Stimulated activated CD4-positive, alpha-beta T cell treated with anti-CD3 and anti-CD28 coated beads, TNF-alpha, amount 100 ng/mL, for 24 hours (primary cell): ENCODE measurements around the gene LARGE2.

Experiments
- DNase-seq, 3 experiments: peaks; one replicate each; pipeline ENCODE4 v3.0.0-alpha.2; 2020; ENCODE audit warnings: low read depth in 3 of 3

Gene LARGE2

GRCh38 chr11:45922425-45923082, at the start of gene LARGE2:
LARGE2 (plus strand) TSS chr11:45922656; CDS start chr11:45922883, 227 bp downstream.
- no peak for DNase-seq

GRCh38 chr11:45876401-45876800, 46.1 kb upstream of the LARGE2 start:
- no peak for DNase-seq

- no peak for DNase-seq
Observed at GRCh38 chr11:45877221-45877620, 45.2 kb upstream of the LARGE2 start.

GRCh38 chr11:45877845-45878244, 44.6 kb upstream of the LARGE2 start:
- no peak for DNase-seq

- DNase-seq = no peak
Observed at GRCh38 chr11:45879803-45880686, 42.4 kb upstream of the LARGE2 start.

GRCh38 chr11:45880772-45881570, 41.5 kb upstream of the LARGE2 start:
- DNase-seq = no peak

GRCh38 chr11:45881708-45882368, 40.6 kb upstream of the LARGE2 start:
- no peak for DNase-seq

- no peak for DNase-seq
Observed at GRCh38 chr11:45884596-45885185, 37.8 kb upstream of the LARGE2 start.

GRCh38 chr11:45885274-45885920, 37.1 kb upstream of the LARGE2 start, which contains the start of gene MAPK8IP1:
MAPK8IP1 (plus strand) TSS chr11:45885651; CDS start chr11:45885821, 170 bp downstream.
- DNase-seq = peak; percentile 10 to 35 (median 16)

GRCh38 chr11:45885921-45886721, 36.3 kb upstream of the LARGE2 start:
- DNase-seq = no peak

- no peak for DNase-seq
Observed at GRCh38 chr11:45886816-45887520, 35.5 kb upstream of the LARGE2 start.

GRCh38 chr11:45887587-45887986, 34.9 kb upstream of the LARGE2 start:
- DNase-seq = no peak

- DNase-seq = no peak
Observed at GRCh38 chr11:45889555-45889954, 32.9 kb upstream of the LARGE2 start.

GRCh38 chr11:45889966-45890365, 32.5 kb upstream of the LARGE2 start:
- no peak for DNase-seq

- DNase-seq = no peak
Observed at GRCh38 chr11:45890886-45891550, 31.4 kb upstream of the LARGE2 start.

- DNase-seq = no peak
Observed at GRCh38 chr11:45892856-45893255, 29.6 kb upstream of the LARGE2 start.

GRCh38 chr11:45894555-45895247, 27.8 kb upstream of the LARGE2 start:
- DNase-seq = no peak
